ENCODE results near the gene COPZ1. TPM values are rescaled to one million over a fixed set of nuclear protein-coding genes. Genes with fewer than 3 reads are reported as not detected.
"Not testable (repeated sequence)": the region's sequence is repeated elsewhere in the genome, so short reads cannot be mapped to it uniquely, and the experiment has no call there.

Gene COPZ1
- total RNA-seq, 1 donor from 2014 or later = 219 TPM

DNA sequence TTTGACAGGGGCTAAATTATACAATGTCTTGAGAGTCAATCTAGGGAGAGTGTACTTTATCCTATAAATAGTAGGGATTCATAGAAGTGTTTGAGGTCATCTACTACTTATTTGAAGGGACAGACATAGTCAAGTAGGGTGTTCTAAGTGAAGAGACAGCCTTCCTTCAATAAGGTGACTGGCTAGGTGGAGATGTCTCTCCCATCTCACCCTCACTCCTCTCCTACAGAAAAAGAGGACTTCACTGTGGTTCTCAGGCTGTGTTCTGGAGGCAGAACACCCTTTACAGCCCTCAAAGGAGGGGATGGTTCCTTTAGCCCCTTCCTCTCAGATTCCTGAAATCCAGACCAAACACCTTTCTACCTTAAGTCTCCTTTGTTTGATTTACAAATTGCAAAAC is 21.3 kb upstream of the COPZ1 start:
- Histone ChIP-seq H3K79me2 (ENCODE audit: low read depth) (peaks cover 5% of the 10 kb centered on the region), H3K4me2 (peak overlapping the region; percentile 57), H4K20me1 (ENCODE audit: low read depth) (no peaks in the 10 kb centered on the region), H3K36me3 (no peaks in the 10 kb centered on the region), H3K4me3 (no peak overlapping the region), H3F3A (ENCODE audit: low read depth) (peaks cover 28% of the 10 kb centered on the region), H3K9me3 (ENCODE audit: low read depth) (no peaks in the 10 kb centered on the region), H3K27me3 (no peaks in the 10 kb centered on the region), H3K9ac (no peak overlapping the region), H3K4me1 (peaks cover 42% of the 10 kb centered on the region), H2AFZ (replicated peaks) (no peak overlapping the region), H3K27ac (no peak overlapping the region)
- H3K27me3 Mint-ChIP-seq (ENCODE audit: insufficient read depth, low read depth) = peaks cover 11% of the 10 kb centered on the region
- H3K27ac Mint-ChIP-seq = no peak overlapping the region
- peaks cover 32% of the 10 kb centered on the region for H3K4me1 Mint-ChIP-seq
- TF ChIP-seq EZH2 (IDR thresholded peaks at IDR 0.05) (no peak), EZH2phosphoT487 (IDR thresholded peaks at IDR 0.05) (no peak)
- TF ChIP-seq, protein P1, sequence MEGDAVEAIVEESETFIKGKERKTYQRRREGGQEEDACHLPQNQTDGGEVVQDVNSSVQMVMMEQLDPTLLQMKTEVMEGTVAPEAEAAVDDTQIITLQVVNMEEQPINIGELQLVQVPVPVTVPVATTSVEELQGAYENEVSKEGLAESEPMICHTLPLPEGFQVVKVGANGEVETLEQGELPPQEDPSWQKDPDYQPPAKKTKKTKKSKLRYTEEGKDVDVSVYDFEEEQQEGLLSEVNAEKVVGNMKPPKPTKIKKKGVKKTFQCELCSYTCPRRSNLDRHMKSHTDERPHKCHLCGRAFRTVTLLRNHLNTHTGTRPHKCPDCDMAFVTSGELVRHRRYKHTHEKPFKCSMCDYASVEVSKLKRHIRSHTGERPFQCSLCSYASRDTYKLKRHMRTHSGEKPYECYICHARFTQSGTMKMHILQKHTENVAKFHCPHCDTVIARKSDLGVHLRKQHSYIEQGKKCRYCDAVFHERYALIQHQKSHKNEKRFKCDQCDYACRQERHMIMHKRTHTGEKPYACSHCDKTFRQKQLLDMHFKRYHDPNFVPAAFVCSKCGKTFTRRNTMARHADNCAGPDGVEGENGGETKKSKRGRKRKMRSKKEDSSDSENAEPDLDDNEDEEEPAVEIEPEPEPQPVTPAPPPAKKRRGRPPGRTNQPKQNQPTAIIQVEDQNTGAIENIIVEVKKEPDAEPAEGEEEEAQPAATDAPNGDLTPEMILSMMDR (IDR thresholded peaks at IDR 0.05) = no peak
- no peaks in the 10 kb centered on the region for H3K36me3 Mint-ChIP-seq
- no peak for DNase-seq (ENCODE audit: low spot score)
- H3K4me3 Mint-ChIP-seq = no peak overlapping the region
- H3K9me3 Mint-ChIP-seq = no peaks in the 10 kb centered on the region

GRCh38 chr12:54304187-54304810 is 20.6 kb upstream of the COPZ1 start:
- Histone ChIP-seq H3K27me3 (no peaks in the 10 kb centered on the region), H3K36me3 (no peaks in the 10 kb centered on the region), H3K9ac (no peak overlapping the region), H3K4me3 (no peak overlapping the region), H3K4me2 (peak overlapping the region; percentile 57), H3K4me1 (peaks cover 41% of the 10 kb centered on the region), H4K20me1 (ENCODE audit: low read depth) (no peaks in the 10 kb centered on the region), H3K79me2 (ENCODE audit: low read depth) (peaks cover 5% of the 10 kb centered on the region), H2AFZ (replicated peaks) (peak overlapping the region; percentile 76), H3F3A (ENCODE audit: low read depth) (peaks cover 28% of the 10 kb centered on the region), H3K9me3 (ENCODE audit: low read depth) (no peaks in the 10 kb centered on the region), H3K27ac (no peak overlapping the region)
- DNase-seq (ENCODE audit: low spot score) = no peak
- no peak for TF ChIP-seq EZH2phosphoT487 (IDR thresholded peaks at IDR 0.05)
- H3K4me3 Mint-ChIP-seq = no peak overlapping the region
- H3K27ac Mint-ChIP-seq = peak overlapping the region; percentile 8
- H3K9me3 Mint-ChIP-seq = no peaks in the 10 kb centered on the region
- H3K27me3 Mint-ChIP-seq (ENCODE audit: insufficient read depth, low read depth) = peaks cover 8% of the 10 kb centered on the region
- H3K4me1 Mint-ChIP-seq = peaks cover 31% of the 10 kb centered on the region
- H3K36me3 Mint-ChIP-seq = no peaks in the 10 kb centered on the region

DNA sequence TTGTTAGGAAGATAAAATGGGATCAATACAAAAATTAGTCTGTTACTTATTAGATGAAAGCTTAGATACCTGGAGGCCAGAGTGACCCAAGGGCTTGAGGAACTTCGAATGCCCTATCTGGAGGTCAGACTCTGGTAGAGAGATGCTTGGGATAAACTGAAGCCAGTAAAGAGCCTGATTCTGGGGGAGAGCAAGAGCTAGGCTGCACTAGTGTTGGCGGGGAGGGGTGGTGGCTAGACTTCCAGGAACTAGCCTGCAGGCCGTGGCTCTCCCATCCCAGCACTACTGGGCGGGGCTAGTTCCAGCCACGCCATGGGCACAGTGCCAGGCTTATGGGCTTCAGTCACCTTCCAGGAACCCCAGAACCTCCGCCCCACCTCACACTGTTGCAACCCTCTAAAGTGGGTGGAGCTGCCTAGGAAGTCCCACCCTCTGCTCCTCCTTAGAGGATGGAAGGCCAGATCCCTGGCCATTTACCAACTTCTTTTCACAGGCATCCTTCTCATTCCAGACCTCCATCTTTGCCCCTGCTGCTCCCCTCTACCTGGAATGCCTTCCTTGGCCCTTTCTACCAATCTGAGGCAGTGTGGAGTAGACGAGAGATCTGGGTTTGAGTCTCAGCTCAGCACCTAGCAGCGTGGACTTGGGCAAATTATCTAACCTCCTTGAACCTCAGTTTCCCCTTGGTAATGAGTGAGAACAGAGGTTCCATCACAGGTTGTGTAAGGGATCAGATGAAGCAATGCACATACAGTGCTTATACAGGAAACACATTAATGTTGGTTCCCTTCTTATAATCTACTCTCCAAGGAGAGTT is 17.8 kb upstream of the COPZ1 start:
- Mint-ChIP-seq H3K4me3 (peak overlapping the region; percentile 46), H3K36me3 (no peaks in the 10 kb centered on the region), H3K4me1 (peaks cover 9% of the 10 kb centered on the region), H3K27ac (no peak overlapping the region), H3K27me3 (ENCODE audit: insufficient read depth, low read depth) (peaks cover 2% of the 10 kb centered on the region), H3K9me3 (no peaks in the 10 kb centered on the region)
- no peak for DNase-seq (ENCODE audit: low spot score)
- H3K4me1 ChIP-seq = peaks cover 13% of the 10 kb centered on the region
- no peaks in the 10 kb centered on the region for H3K36me3 ChIP-seq
- no peak overlapping the region for H3K4me3 ChIP-seq
- no peaks in the 10 kb centered on the region for H4K20me1 ChIP-seq (ENCODE audit: low read depth)
- no peaks in the 10 kb centered on the region for H3K27me3 ChIP-seq
- H2AFZ ChIP-seq (replicated peaks) = peak overlapping the region; percentile 42
- TF ChIP-seq EZH2phosphoT487 (IDR thresholded peaks at IDR 0.05) = no peak
- TF ChIP-seq, protein P1 (IDR thresholded peaks at IDR 0.05) = no peak
- no peak for TF ChIP-seq EZH2 (IDR thresholded peaks at IDR 0.05)
- H3K9ac ChIP-seq = no peak overlapping the region
- H3K9me3 ChIP-seq (ENCODE audit: low read depth) = no peaks in the 10 kb centered on the region
- no peaks in the 10 kb centered on the region for H3K79me2 ChIP-seq (ENCODE audit: low read depth)
- H3K27ac ChIP-seq = no peak overlapping the region
- no peak overlapping the region for H3K4me2 ChIP-seq
- peaks cover 1% of the 10 kb centered on the region for H3F3A ChIP-seq (ENCODE audit: low read depth)

GRCh38 chr12:54311051-54311450 is 13.9 kb upstream of the COPZ1 start:
- Histone ChIP-seq H4K20me1 (ENCODE audit: low read depth) (no peaks in the 10 kb centered on the region), H2AFZ (replicated peaks) (no peak overlapping the region), H3F3A (ENCODE audit: low read depth) (no peaks in the 10 kb centered on the region), H3K27me3 (no peaks in the 10 kb centered on the region), H3K36me3 (no peaks in the 10 kb centered on the region), H3K4me2 (no peak overlapping the region), H3K4me1 (no peaks in the 10 kb centered on the region), H3K9me3 (ENCODE audit: low read depth) (no peaks in the 10 kb centered on the region), H3K9ac (no peak overlapping the region), H3K27ac (no peak overlapping the region), H3K79me2 (ENCODE audit: low read depth) (no peaks in the 10 kb centered on the region), H3K4me3 (no peak overlapping the region)
- no peaks in the 10 kb centered on the region for H3K36me3 Mint-ChIP-seq
- no peak overlapping the region for H3K27ac Mint-ChIP-seq
- peaks cover 4% of the 10 kb centered on the region for H3K4me1 Mint-ChIP-seq
- H3K27me3 Mint-ChIP-seq (ENCODE audit: insufficient read depth, low read depth) = peaks cover 8% of the 10 kb centered on the region
- no peaks in the 10 kb centered on the region for H3K9me3 Mint-ChIP-seq
- TF ChIP-seq EZH2phosphoT487 (IDR thresholded peaks at IDR 0.05) = no peak
- no peak for TF ChIP-seq EZH2 (IDR thresholded peaks at IDR 0.05)
- TF ChIP-seq, protein P1 (IDR thresholded peaks at IDR 0.05) = no peak
- H3K4me3 Mint-ChIP-seq = no peak overlapping the region
- DNase-seq (ENCODE audit: low spot score) = no peak

DNA sequence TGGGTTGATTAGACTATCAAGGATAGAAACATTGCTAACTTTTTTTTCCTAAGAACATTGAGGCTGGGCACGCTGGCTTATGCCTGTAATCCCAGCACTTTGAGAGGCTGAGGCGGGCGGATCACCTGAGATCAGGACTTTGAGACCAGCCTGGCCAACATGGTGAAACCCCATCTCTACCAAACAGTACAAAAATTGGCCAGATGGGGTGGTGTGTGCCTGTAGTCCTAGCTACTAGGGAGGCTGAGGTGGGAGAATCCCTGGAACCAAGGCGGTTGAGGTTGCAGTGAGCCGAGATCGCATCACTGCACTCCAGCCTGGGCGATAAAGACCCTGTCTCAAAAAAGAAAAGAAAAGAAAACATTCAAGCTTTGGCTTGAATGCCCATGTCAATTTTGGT is 12.6 kb upstream of the COPZ1 start:
- H3K27ac ChIP-seq; H3K4me1 ChIP-seq; H3K4me2 ChIP-seq; H3K27me3 Mint-ChIP-seq (ENCODE audit: insufficient read depth, low read depth); H3K9me3 Mint-ChIP-seq; DNase-seq (ENCODE audit: low spot score); H3K4me3 ChIP-seq; H3F3A ChIP-seq (ENCODE audit: low read depth); H3K9ac ChIP-seq; H3K79me2 ChIP-seq (ENCODE audit: low read depth); H3K9me3 ChIP-seq (ENCODE audit: low read depth); H4K20me1 ChIP-seq (ENCODE audit: low read depth); H3K4me3 Mint-ChIP-seq; H3K27ac Mint-ChIP-seq; H2AFZ ChIP-seq (replicated peaks); H3K36me3 Mint-ChIP-seq; H3K27me3 ChIP-seq; H3K36me3 ChIP-seq; H3K4me1 Mint-ChIP-seq: not testable (repeated sequence)
